Large intestine (tissue), 3 donors: ENCODE measurements around the gene MAD1L1. TPM values are rescaled to one million over a fixed set of nuclear protein-coding genes. Genes with fewer than 3 reads are reported as not detected.

Experiments used
- DNase-seq, 2 donors: peaks; one replicate each; pipeline versions ENCODE4 v3.0.0 to v3.0.0-alpha.2; 2013
- H3K27ac ChIP-seq: one replicate; pipeline ENCODE4 v1.5.1; 2013; ENCODE audit warnings: low read length
- H3K27me3 ChIP-seq: 2 replicates; pipeline ENCODE4 v1.6.1; 2013; ENCODE audit warnings: low read length; ENCODE audit not compliant: control insufficient read depth, insufficient read depth
- H3K36me3 ChIP-seq: 2 replicates; pipeline ENCODE4 v1.6.1; 2013; ENCODE audit warnings: low read length; ENCODE audit not compliant: control insufficient read depth, insufficient read depth
- H3K4me1 ChIP-seq: one replicate; pipeline ENCODE4 v1.6.1; 2013; ENCODE audit warnings: low read length; ENCODE audit not compliant: control insufficient read depth, insufficient read depth
- H3K4me3 ChIP-seq: one replicate; pipeline ENCODE4 v1.5.1; 2013; ENCODE audit warnings: low read length
- H3K9me3 ChIP-seq: one replicate; pipeline ENCODE4 v1.6.1; 2013; ENCODE audit warnings: mild to moderate bottlenecking, low read depth, low read length, moderate library complexity; ENCODE audit not compliant: control insufficient read depth
- WGBS: methylation state at CpG from one replicate; pipeline ENCODE4 v1.1.5; 2013; ENCODE audit warnings: low lambda C conversion rate; ENCODE audit not compliant: insufficient coverage; 5-methylcytosine and 5-hydroxymethylcytosine counted together
- polyA plus RNA-seq: library from polyadenylated mRNA; unstranded; fragments of 120-200 nt; gene quantifications from one replicate; pipeline ENCODE4 v1.2.1, GENCODE V29; 2013

MAD1L1 gene
- polyA plus RNA-seq, 1 donor, result 15.1 TPM

DNA sequence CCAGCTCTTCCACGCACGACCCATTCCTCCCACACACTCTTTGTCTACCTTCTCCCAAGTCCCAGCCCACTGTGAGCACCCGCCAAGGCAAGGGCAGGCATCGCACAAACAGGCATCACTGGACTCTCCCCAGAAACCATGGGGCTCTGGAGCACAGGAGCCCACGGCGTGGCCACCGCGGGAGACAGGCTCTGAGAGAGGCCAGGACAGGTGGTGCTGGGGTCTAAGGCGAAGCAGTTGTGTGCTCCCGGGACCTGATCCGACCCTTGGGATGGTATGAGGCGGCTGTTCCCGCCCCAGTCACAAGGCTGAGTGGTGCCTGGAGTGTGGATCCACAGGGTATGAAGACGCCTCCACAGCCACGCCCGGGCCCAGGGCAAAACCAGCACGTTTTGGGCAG is 156.9 kb downstream of the MAD1L1 start:
- DNase-seq, result no peak
- no CpG with 5 or more reads among the region's 17 CpGs for WGBS
- no peaks in the 10 kb centered on the region for H3K27me3 ChIP-seq
- H3K27ac ChIP-seq, result no peak overlapping the region
- no peaks in the 10 kb centered on the region for H3K4me1 ChIP-seq
- H3K4me3 ChIP-seq, result no peak overlapping the region
- no peaks in the 10 kb centered on the region for H3K9me3 ChIP-seq
- peaks cover 2% of the 10 kb centered on the region for H3K36me3 ChIP-seq

- DNase-seq, result no peak
- H3K36me3 ChIP-seq, result peaks cover 2% of the 10 kb centered on the region
- H3K9me3 ChIP-seq, result no peaks in the 10 kb centered on the region
- WGBS, result no CpG with 5 or more reads among the region's 17 CpGs
- no peak overlapping the region for H3K27ac ChIP-seq
- no peak overlapping the region for H3K4me3 ChIP-seq
- no peaks in the 10 kb centered on the region for H3K4me1 ChIP-seq
- no peaks in the 10 kb centered on the region for H3K27me3 ChIP-seq
Measured at GRCh38 chr7:2074691-2075090, 158.1 kb downstream of the MAD1L1 start.

- no peaks in the 10 kb centered on the region for H3K4me1 ChIP-seq
- no peak for DNase-seq
- no peak overlapping the region for H3K4me3 ChIP-seq
- H3K9me3 ChIP-seq, result no peaks in the 10 kb centered on the region
- no CpG with 5 or more reads among the region's 13 CpGs for WGBS
- H3K36me3 ChIP-seq, result peaks cover 7% of the 10 kb centered on the region
- H3K27me3 ChIP-seq, result no peaks in the 10 kb centered on the region
- no peak overlapping the region for H3K27ac ChIP-seq
Measured at GRCh38 chr7:2072798-2073197, 159.9 kb downstream of the MAD1L1 start.

GRCh38 chr7:2072042-2072441 is 160.7 kb downstream of the MAD1L1 start:
- no peak for DNase-seq
- WGBS, result no CpG with 5 or more reads among the region's 12 CpGs
- no peak overlapping the region for H3K27ac ChIP-seq

GRCh38 chr7:2071133-2071832 is 161.5 kb downstream of the MAD1L1 start:
- DNase-seq, result no peak
- H3K27me3 ChIP-seq, result no peaks in the 10 kb centered on the region
- peaks cover 13% of the 10 kb centered on the region for H3K36me3 ChIP-seq
- no peaks in the 10 kb centered on the region for H3K4me1 ChIP-seq
- no peaks in the 10 kb centered on the region for H3K9me3 ChIP-seq
- WGBS, result no CpG with 5 or more reads among the region's 25 CpGs
- H3K4me3 ChIP-seq, result no peak overlapping the region
- no peak overlapping the region for H3K27ac ChIP-seq

More at GRCh38 chr7:2072042-2072441, 160.7 kb downstream of the MAD1L1 start:
- H3K9me3 ChIP-seq, result no peaks in the 10 kb centered on the region
- no peaks in the 10 kb centered on the region for H3K4me1 ChIP-seq
- H3K36me3 ChIP-seq, result peaks cover 11% of the 10 kb centered on the region
- no peaks in the 10 kb centered on the region for H3K27me3 ChIP-seq
- no peak overlapping the region for H3K4me3 ChIP-seq

GRCh38 chr7:2070151-2070763 is 162.5 kb downstream of the MAD1L1 start:
- H3K9me3 ChIP-seq, result no peaks in the 10 kb centered on the region
- H3K4me3 ChIP-seq, result no peak overlapping the region
- H3K27ac ChIP-seq, result no peak overlapping the region
- no peaks in the 10 kb centered on the region for H3K4me1 ChIP-seq
- 97% methylated on average over 5 of the region's 20 CpGs for WGBS
- DNase-seq, result no peak
- no peaks in the 10 kb centered on the region for H3K27me3 ChIP-seq
- H3K36me3 ChIP-seq, result peaks cover 12% of the 10 kb centered on the region

DNA sequence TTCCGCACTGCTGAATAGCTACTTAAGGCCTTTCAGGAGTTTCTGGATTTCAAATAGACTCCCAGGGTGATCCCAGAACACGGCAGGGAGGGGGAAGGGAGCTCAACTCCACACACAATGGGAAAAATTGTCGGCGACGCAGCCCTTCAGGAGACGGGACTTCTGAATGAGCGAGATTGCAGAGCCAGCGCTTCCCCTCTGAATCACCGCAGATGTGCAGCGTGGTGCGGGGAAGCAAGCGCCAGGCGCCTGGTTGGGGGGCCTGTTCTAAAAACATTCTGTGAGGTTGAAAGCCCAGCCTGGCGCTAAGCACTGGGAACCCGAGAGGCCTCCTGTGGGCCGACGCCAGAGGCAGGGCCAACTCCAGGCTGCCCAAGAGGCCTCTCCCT is 163.3 kb downstream of the MAD1L1 start:
- Histone ChIP-seq H3K4me3 (no peak overlapping the region), H3K27me3 (no peaks in the 10 kb centered on the region), H3K27ac (no peak overlapping the region), H3K36me3 (peaks cover 12% of the 10 kb centered on the region), H3K4me1 (no peaks in the 10 kb centered on the region), H3K9me3 (no peaks in the 10 kb centered on the region)
- DNase-seq, result no peak
- no CpG with 5 or more reads among the region's 17 CpGs for WGBS

- DNase-seq, result no peak
- Histone ChIP-seq H3K27me3 (no peaks in the 10 kb centered on the region), H3K4me1 (peaks cover 3% of the 10 kb centered on the region), H3K36me3 (peaks cover 12% of the 10 kb centered on the region), H3K9me3 (no peaks in the 10 kb centered on the region), H3K4me3 (no peak overlapping the region), H3K27ac (no peak overlapping the region)
- no CpG with 5 or more reads among the region's 23 CpGs for WGBS
Measured at GRCh38 chr7:2068693-2069471, 163.9 kb downstream of the MAD1L1 start.

DNA sequence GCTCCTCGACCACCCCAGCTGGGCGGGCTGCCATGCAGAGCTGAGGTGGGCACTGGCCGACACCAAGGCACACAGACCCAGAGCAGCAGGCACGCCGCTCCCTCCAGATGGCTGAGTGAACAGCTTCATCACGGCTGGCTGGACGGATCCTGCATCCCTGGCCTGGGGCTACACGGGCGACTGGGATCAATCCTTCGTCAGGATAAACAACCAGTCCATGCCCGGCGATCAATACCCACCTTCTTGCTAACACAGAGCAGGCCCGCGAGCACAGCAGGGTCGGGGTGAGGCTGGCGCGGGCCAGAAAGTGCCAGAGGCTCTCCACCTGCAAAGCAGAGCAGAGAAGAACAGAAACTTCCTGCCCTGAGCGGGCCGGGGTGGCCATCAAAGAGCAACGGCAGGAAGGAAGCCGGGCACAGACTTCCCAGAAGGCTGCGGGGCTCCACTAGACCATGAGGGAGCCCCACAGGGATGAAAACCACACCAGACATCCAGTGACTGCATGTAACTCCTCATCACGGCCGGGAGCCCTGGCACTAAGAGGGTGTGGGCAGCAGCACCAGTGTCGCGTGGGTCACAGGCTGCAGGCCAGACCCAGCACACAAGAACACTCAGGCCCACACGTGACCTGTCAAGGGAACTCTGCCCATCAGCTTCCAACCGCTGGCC is 166.4 kb downstream of the MAD1L1 start:
- H3K27ac ChIP-seq, result no peak overlapping the region
- peaks cover 12% of the 10 kb centered on the region for H3K36me3 ChIP-seq
- H3K9me3 ChIP-seq, result no peaks in the 10 kb centered on the region
- H3K4me3 ChIP-seq, result no peak overlapping the region
- no peak for DNase-seq
- H3K4me1 ChIP-seq, result peaks cover 3% of the 10 kb centered on the region
- no peaks in the 10 kb centered on the region for H3K27me3 ChIP-seq
- WGBS, result no CpG with 5 or more reads among the region's 28 CpGs

DNA sequence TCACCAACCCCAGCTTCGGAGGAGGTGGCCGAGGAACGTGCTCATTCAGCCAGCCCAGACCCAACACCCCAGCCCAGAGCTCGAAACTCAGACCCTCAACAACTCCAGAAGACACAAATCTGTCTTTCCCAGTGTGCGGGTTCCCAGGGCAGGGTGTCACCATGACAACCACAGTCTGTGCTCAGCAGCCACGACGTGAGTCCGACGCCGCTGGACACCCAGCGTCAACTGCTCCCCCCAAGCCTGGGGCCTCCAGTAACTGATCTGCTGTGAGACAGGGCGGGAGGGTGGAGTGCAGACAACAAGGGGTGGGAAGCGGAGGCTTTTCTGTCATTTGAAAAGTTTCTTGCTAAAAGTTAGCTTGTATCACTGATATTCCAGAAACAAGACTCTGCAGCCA is 167.2 kb downstream of the MAD1L1 start:
- peaks cover 12% of the 10 kb centered on the region for H3K36me3 ChIP-seq
- H3K9me3 ChIP-seq, result peaks cover 2% of the 10 kb centered on the region
- H3K27ac ChIP-seq, result no peak overlapping the region
- no peak overlapping the region for H3K4me3 ChIP-seq
- H3K27me3 ChIP-seq, result no peaks in the 10 kb centered on the region
- WGBS, result no CpG with 5 or more reads among the region's 13 CpGs
- H3K4me1 ChIP-seq, result peaks cover 3% of the 10 kb centered on the region
- DNase-seq, result no peak
